Airway epithelial cell (primary cell): Measurements from ENCODE around the gene PREP. TPM values are rescaled to one million over a fixed set of nuclear protein-coding genes. Genes with fewer than 3 reads are reported as not detected.

Experiments
- total RNA-seq: library from RNA; depleted of rRNA; stranded (reverse); fragments of >200 nt; gene quantifications from 2 replicates; pipeline ENCODE4 v1.2.3, GENCODE V29; 2015

The PREP gene
- total RNA-seq = 30.9 and 42.2 TPM in 2 replicates

GRCh38 chr6:105402939-105403935 lies at the start of gene PREP:
Gene PREP, minus strand, starts transcription at chr6:105403082. Its CDS starts 191 bp downstream, at chr6:105402891.

Other genes starting within 250 kb of the PREP start
- gene POPDC3, start 223.1 kb downstream of the PREP start, total RNA-seq = 1.5 and 3.3 TPM in 2 replicates